ENCODE data around the gene MGAM2. TPM values are rescaled to one million over a fixed set of nuclear protein-coding genes. Genes with fewer than 3 reads are reported as not detected.

MGAM2 gene
- total and polyA plus RNA-seq, 2 of the 13 experiments (the other 11 are each of a cell fraction or from before 2014, with no cell fraction given): 0.29 TPM; not detected in 1

GRCh38 chr7:142181966-142182365, 70.4 kb downstream of the MGAM2 start:
- WGBS (ENCODE audit: low lambda C conversion rate): 20% methylated on average over 1 of the region's 1 CpG
- FAIRE-seq (no peak), ATAC-seq (no peak), DNase-seq (ENCODE audit: low spot score) (no peak)
- Histone ChIP-seq H4K20me1 (ENCODE audit: insufficient read depth, low read length) (no peaks in the 10 kb centered on the region), H3K27me3 (ENCODE audit: control insufficient read depth in 1 of 2, insufficient read depth in 2 of 2, low read length in 2 of 2) (no peaks in the 10 kb centered on the region), H3K27ac (ENCODE audit: extremely low read length, insufficient read depth, low read length) (no peak overlapping the region), H3K4me3 (replicated peaks in 1 of 3; ENCODE audit: insufficient read depth in 1 of 3, low read depth in 2 of 3, low read length in 3 of 3) (no peak overlapping the region), H3K4me2 (ENCODE audit: low read depth, low read length) (no peak overlapping the region), H3K9me3 (ENCODE audit: low read length) (no peaks in the 10 kb centered on the region), H3K36me3 (replicated peaks in 1 of 2; ENCODE audit: control insufficient read depth in 1 of 2, insufficient read depth in 2 of 2, low read length in 2 of 2) (no peaks in the 10 kb centered on the region), H3K79me2 (ENCODE audit: insufficient read depth, low read length) (no peaks in the 10 kb centered on the region), H2AFZ (ENCODE audit: low read length) (no peak overlapping the region), H3K9ac (ENCODE audit: insufficient read depth, low read depth, low read length) (no peak overlapping the region), H3K4me1 (ENCODE audit: insufficient read depth, low read length) (no peaks in the 10 kb centered on the region)
- ChIA-PET POLR2A (no interaction called here), CTCF (ENCODE audit: low intra/inter-chr PET ratio, low total read pairs) (no interaction called here)
- intact Hi-C loops (cut with micrococcal nuclease; ENCODE audit: unreplicated experiment): no loop called here
- no TSS peak for BruUV-seq (replicated peaks)
- TF ChIP-seq FOXJ3 (CRISPR knock-in tag; IDR thresholded peaks at IDR 0.05; ENCODE audit: borderline replicate concordance): no peak
- no peak for TF ChIP-seq ONECUT2 (CRISPR knock-in tag; IDR thresholded peaks at IDR 0.05)
- TF ChIP-seq ZNF780A (CRISPR knock-in tag; IDR thresholded peaks at IDR 0.05): no peak
- TF ChIP-seq ZEB1 (IDR thresholded peaks at IDR 0.05; ENCODE audit: insufficient replicate concordance, low read depth): no peak
- TF ChIP-seq U2AF1 (optimal IDR thresholded peaks at IDR 0.05; ENCODE audit: low read depth, low read length): no peak
- no peak for TF ChIP-seq HIVEP1 (CRISPR knock-in tag; IDR thresholded peaks at IDR 0.05)
- TF ChIP-seq SETDB1 (CRISPR knock-in tag; IDR thresholded peaks at IDR 0.05; ENCODE audit: borderline replicate concordance): no peak
- no peak for TF ChIP-seq ZNF574 (CRISPR knock-in tag; IDR thresholded peaks at IDR 0.05)
- TF ChIP-seq, protein P1, sequence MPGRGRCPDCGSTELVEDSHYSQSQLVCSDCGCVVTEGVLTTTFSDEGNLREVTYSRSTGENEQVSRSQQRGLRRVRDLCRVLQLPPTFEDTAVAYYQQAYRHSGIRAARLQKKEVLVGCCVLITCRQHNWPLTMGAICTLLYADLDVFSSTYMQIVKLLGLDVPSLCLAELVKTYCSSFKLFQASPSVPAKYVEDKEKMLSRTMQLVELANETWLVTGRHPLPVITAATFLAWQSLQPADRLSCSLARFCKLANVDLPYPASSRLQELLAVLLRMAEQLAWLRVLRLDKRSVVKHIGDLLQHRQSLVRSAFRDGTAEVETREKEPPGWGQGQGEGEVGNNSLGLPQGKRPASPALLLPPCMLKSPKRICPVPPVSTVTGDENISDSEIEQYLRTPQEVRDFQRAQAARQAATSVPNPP (CRISPR knock-in tag; IDR thresholded peaks at IDR 0.05): no peak
- TF ChIP-seq ZNF543 (CRISPR knock-in tag; IDR thresholded peaks at IDR 0.05): no peak
- in situ Hi-C loops (cut with HindIII; ENCODE audit: extremely low pct_ligation_motif_present, low pct_unique_long_range_greater_than_20kb): no loop called here
